Endothelial cell of umbilical vein (primary cell): ENCODE data around the gene AREG. TPM values are rescaled to one million over a fixed set of nuclear protein-coding genes. Genes with fewer than 3 reads are reported as not detected.

ENCODE experiments used
- BruUV-seq: library from RNA; stranded (reverse); fragments of 400-500 nt; replicated peaks from 2 replicates; lab custom pipeline; 2021; lab: Mats Ljungman, UMichigan
- CTCF ChIA-PET: fragments of 300-600, 350-600 bp; sonication (Branson Sonifier 250); formaldehyde crosslinking; loops from one replicate; lab custom pipeline; 2021; ENCODE audit warnings: antibody characterized with exemption, inconsistent platforms; lab: Charles Lee
- POLR2A ChIA-PET: fragments of 300-600, 350-600 bp; sonication (Branson Sonifier 250); formaldehyde crosslinking; loops from one replicate; lab custom pipeline; 2021; ENCODE audit warnings: antibody characterized with exemption, inconsistent platforms; lab: Charles Lee
- DNase-seq: peaks from one replicate; pipeline ENCODE4 v3.0.0-alpha.2; 2011; ENCODE audit warnings: low read depth, low spot score
- FAIRE-seq: peaks from 2 replicates; lab custom pipeline; 2011; peaks lifted over from hg19 to GRCh38; lab: Jason Lieb, UNC
- H2AFZ ChIP-seq: 2 replicates; pipeline ENCODE4 v1.6.0; 2012; ENCODE audit warnings: low read depth, low read length, control low read depth, inconsistent platforms
- H3K27ac ChIP-seq: 2 replicates; pipeline ENCODE4 v1.5.1; 2011; ENCODE audit warnings: low read depth, mild to moderate bottlenecking, control low read depth, low read length, moderate library complexity; ENCODE audit not compliant: insufficient read depth
- H3K27me3 ChIP-seq, 2 experiments: 2 replicates each; pipeline versions ENCODE4 v1.6.0 to v1.6.1; 2011; ENCODE audit warnings: low read length in 2 of 2, mixed read lengths in 1 of 2; ENCODE audit not compliant: control insufficient read depth in 2 of 2, insufficient read depth in 2 of 2
- H3K36me3 ChIP-seq, 2 experiments: 2 replicates in 1 of 2; 3 replicates in 1 of 2; pipeline ENCODE4 v1.5.1; 2011; ENCODE audit warnings: low read length in 2 of 2, mild to moderate bottlenecking in 1 of 2, moderate library complexity in 1 of 2; ENCODE audit not compliant: control insufficient read depth in 2 of 2, insufficient read depth in 2 of 2; ENCODE audit errors: extremely low read depth in 1 of 2
- H3K4me1 ChIP-seq: 3 replicates; pipeline ENCODE4 v1.5.1; 2011; ENCODE audit warnings: mild to moderate bottlenecking, low read length; ENCODE audit not compliant: control insufficient read depth, insufficient read depth; ENCODE audit errors: extremely low read depth
- H3K4me2 ChIP-seq: 2 replicates; pipeline ENCODE4 v1.6.1; 2011; ENCODE audit warnings: low read length, control low read depth, mixed read lengths; ENCODE audit not compliant: insufficient read depth
- H3K4me3 ChIP-seq, 3 experiments: fragments of 200-600 bp in 1 of 3; sonication (generic), shearing (Covaris generic) in 1 of 3; replicated peaks in 1 of 3; 2 replicates each; pipeline ENCODE4 v1.5.1; 2011 to 2016; ENCODE audit warnings: control low read depth in 3 of 3, low read length in 3 of 3, mild to moderate bottlenecking in 2 of 3, inconsistent platforms in 1 of 3, low read depth in 1 of 3, moderate library complexity in 1 of 3; ENCODE audit not compliant: insufficient read depth in 1 of 3
- H3K79me2 ChIP-seq: 2 replicates; pipeline ENCODE4 v1.6.0; 2012; ENCODE audit warnings: low read length, inconsistent platforms; ENCODE audit not compliant: control insufficient read depth, insufficient read depth
- H3K9ac ChIP-seq: replicated peaks from 2 replicates; pipeline ENCODE3; 2011; ENCODE audit warnings: low read length, control low read depth; ENCODE audit not compliant: insufficient read depth; ENCODE audit errors: extremely low read depth
- H3K9me1 ChIP-seq: replicated peaks from 3 replicates; pipeline ENCODE4 v1.6.0; 2011; ENCODE audit warnings: mild to moderate bottlenecking, low read length; ENCODE audit not compliant: control insufficient read depth, insufficient read depth; ENCODE audit errors: extremely low read depth
- H3K9me3 ChIP-seq: replicated peaks from 2 replicates; pipeline ENCODE4 v1.5.1; 2012; ENCODE audit warnings: low read length, inconsistent platforms; ENCODE audit not compliant: control insufficient read depth, insufficient read depth
- H4K20me1 ChIP-seq: replicated peaks from 2 replicates; pipeline ENCODE3; 2011; ENCODE audit warnings: mild to moderate bottlenecking, low read length; ENCODE audit not compliant: control insufficient read depth, insufficient read depth; ENCODE audit errors: extremely low read depth
- EZH2 ChIP-seq: IDR thresholded peaks from 2 replicates; pipeline ENCODE4 v1.6.1; 2012; ENCODE audit warnings: borderline replicate concordance, low read depth, mild to moderate bottlenecking, moderate library complexity, low read length, inconsistent platforms; ENCODE audit not compliant: severe bottlenecking
- FOS ChIP-seq: IDR thresholded peaks from 2 replicates; pipeline ENCODE4 v1.6.1; 2011; ENCODE audit warnings: mild to moderate bottlenecking, low read length, moderate library complexity, borderline replicate concordance; ENCODE audit not compliant: insufficient read depth
- GATA2 ChIP-seq: IDR thresholded peaks from 2 replicates; pipeline ENCODE4 v1.7.0; 2011; ENCODE audit warnings: low read depth, mild to moderate bottlenecking, moderate library complexity, mixed read lengths, low read length; ENCODE audit not compliant: insufficient read length, insufficient read depth
- JUN ChIP-seq: IDR thresholded peaks from 2 replicates; pipeline ENCODE4 v1.6.1; 2011; ENCODE audit warnings: borderline replicate concordance, low read depth; ENCODE audit not compliant: insufficient read length, insufficient read depth
- MYC ChIP-seq: IDR thresholded peaks from one replicate; pipeline ENCODE4 v1.6.1; 2011; ENCODE audit warnings: mild to moderate bottlenecking, low read depth, low read length
- POLR2A ChIP-seq: IDR thresholded peaks from 2 replicates; pipeline ENCODE4 v1.6.1; 2012; ENCODE audit warnings: low read depth, mild to moderate bottlenecking, control low read depth, low read length
- POLR2AphosphoS5 ChIP-seq: IDR thresholded peaks from 2 replicates; pipeline ENCODE4 v1.6.1; 2012; ENCODE audit warnings: low read depth, mild to moderate bottlenecking, control low read depth, low read length, moderate library complexity; ENCODE audit not compliant: insufficient read depth
- dilution Hi-C: fragments of 300-500 bp; cut with MboI; formaldehyde crosslinking; loops from one replicate; pipeline ENCODE4 v1.15.0; 2019; ENCODE audit warnings: low sequenced_read_pairs; ENCODE audit not compliant: extremely low pct_ligation_motif_present
- intact Hi-C: fragments of 100-400 bp; cut with micrococcal nuclease; formaldehyde crosslinking; loops from one replicate; pipeline ENCODE4 v1.10.0; 2022
- polyA plus RNA-seq, 4 experiments: library from polyadenylated mRNA; depleted of rRNA in 3 of 4; stranded (reverse) in 3 of 4; unstranded in 1 of 4; fragments of >200 nt; gene quantifications; 2 replicates each; pipeline versions ENCODE4 v1.2.1 to v1.2.3, GENCODE V29; 2011 to 2012; ENCODE audit warnings: missing spikeins in 1 of 4
- total RNA-seq: library from RNA; stranded (reverse); gene quantifications from 2 replicates; pipeline ENCODE4 v1.2.3, GENCODE V29; 2021
- TF ChIP-seq, protein P1 (sequence below): IDR thresholded peaks from 2 replicates; pipeline ENCODE4 v1.6.1; 2011; ENCODE audit not compliant: insufficient read depth, insufficient read length
- TF ChIP-seq, protein P2 (sequence below), 2 donors: IDR thresholded peaks; 1 replicate in 1 of 2; 2 replicates in 1 of 2; pipeline ENCODE4 v1.5.1; 2011; ENCODE audit warnings: low read length in 2 of 2, mild to moderate bottlenecking in 2 of 2, moderate library complexity in 2 of 2, control low read depth in 1 of 2, inconsistent platforms in 1 of 2, low read depth in 1 of 2; ENCODE audit not compliant: insufficient read depth in 1 of 2; ENCODE audit errors: extremely low read depth in 1 of 2

AREG gene
- total and polyA plus RNA-seq, 2 donors (not counting 3 experiments of a cell fraction or from before 2014, with no cell fraction given): 0.17 to 0.55 TPM

DNA sequence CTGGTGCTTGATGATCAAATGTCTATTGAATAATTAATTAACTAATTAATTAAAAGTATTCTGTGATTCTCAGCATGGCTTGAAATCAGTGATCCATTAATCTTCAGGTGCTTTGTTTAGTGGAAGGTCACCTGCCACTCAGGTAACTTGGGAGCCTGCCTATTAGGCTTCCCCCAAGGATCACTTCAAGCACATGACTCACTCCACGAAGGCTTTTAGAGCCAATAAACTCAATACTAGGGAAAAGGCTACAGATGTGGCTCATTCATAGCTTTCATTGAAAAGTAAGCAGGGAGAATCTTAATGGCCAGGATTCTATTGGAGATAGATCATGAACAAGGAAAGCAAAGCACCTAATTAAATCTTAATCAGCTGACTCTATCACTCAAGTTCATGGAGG is 21.3 kb downstream of the AREG start:
- TF ChIP-seq, protein P1, sequence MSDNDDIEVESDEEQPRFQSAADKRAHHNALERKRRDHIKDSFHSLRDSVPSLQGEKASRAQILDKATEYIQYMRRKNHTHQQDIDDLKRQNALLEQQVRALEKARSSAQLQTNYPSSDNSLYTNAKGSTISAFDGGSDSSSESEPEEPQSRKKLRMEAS: no peak
- no peak for TF ChIP-seq EZH2
- TF ChIP-seq, protein P2, sequence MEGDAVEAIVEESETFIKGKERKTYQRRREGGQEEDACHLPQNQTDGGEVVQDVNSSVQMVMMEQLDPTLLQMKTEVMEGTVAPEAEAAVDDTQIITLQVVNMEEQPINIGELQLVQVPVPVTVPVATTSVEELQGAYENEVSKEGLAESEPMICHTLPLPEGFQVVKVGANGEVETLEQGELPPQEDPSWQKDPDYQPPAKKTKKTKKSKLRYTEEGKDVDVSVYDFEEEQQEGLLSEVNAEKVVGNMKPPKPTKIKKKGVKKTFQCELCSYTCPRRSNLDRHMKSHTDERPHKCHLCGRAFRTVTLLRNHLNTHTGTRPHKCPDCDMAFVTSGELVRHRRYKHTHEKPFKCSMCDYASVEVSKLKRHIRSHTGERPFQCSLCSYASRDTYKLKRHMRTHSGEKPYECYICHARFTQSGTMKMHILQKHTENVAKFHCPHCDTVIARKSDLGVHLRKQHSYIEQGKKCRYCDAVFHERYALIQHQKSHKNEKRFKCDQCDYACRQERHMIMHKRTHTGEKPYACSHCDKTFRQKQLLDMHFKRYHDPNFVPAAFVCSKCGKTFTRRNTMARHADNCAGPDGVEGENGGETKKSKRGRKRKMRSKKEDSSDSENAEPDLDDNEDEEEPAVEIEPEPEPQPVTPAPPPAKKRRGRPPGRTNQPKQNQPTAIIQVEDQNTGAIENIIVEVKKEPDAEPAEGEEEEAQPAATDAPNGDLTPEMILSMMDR (IDR thresholded peaks at IDR 0.05; ENCODE audit: extremely low read depth in 1 of 2, insufficient read depth in 1 of 2, low read depth in 1 of 2, low read length in 2 of 2): no peak
- no peak for TF ChIP-seq MYC
- no peak for TF ChIP-seq FOS
- no peak for TF ChIP-seq POLR2AphosphoS5
- no peak for TF ChIP-seq POLR2A
- TF ChIP-seq GATA2: no peak
- TF ChIP-seq JUN: no peak
- Histone ChIP-seq H3K4me1 (no peaks in the 10 kb centered on the region), H3K9me1 (no peaks in the 10 kb centered on the region), H3K9me3 (no peaks in the 10 kb centered on the region), H3K36me3 (no peaks in the 10 kb centered on the region), H4K20me1 (no peaks in the 10 kb centered on the region), H3K9ac (no peak overlapping the region), H3K4me3 (no peak overlapping the region), H3K4me2 (no peak overlapping the region), H3K27me3 (no peaks in the 10 kb centered on the region), H2AFZ (no peak overlapping the region), H3K27ac (no peak overlapping the region), H3K79me2 (no peaks in the 10 kb centered on the region)
- FAIRE-seq (no peak), DNase-seq (no peak)
- no TSS peak for BruUV-seq
- ChIA-PET CTCF (interaction anchor here (1.1 kb wide), 1 partner anchor 9 kb away, joined by 3 read pairs; no protein-coding TSS in a partner anchor), POLR2A (no interaction called here)
- dilution Hi-C loops: no loop called here
- intact Hi-C loops: no loop called here
